ENCODE results near the gene UBAC2.

Gene UBAC2

GRCh38 chr13:99311748-99312492 lies 111.3 kb downstream of the UBAC2 start:
- no peak for DNase-seq (ENCODE audit: low read depth)

- DNase-seq (ENCODE audit: low read depth), result peak; percentile 95
Measured at GRCh38 chr13:99312493-99312883, 111.8 kb downstream of the UBAC2 start.

- DNase-seq (ENCODE audit: low read depth), result no peak
Measured at GRCh38 chr13:99313501-99313900, 112.8 kb downstream of the UBAC2 start.

- no peak for DNase-seq (ENCODE audit: low read depth)
Measured at GRCh38 chr13:99313941-99314340, 113.3 kb downstream of the UBAC2 start.

- DNase-seq (ENCODE audit: low read depth), result peak; percentile 84
Measured at GRCh38 chr13:99314640-99315176, 114.1 kb downstream of the UBAC2 start.

GRCh38 chr13:99315186-99315585 lies 114.5 kb downstream of the UBAC2 start:
- peak; percentile 39 for DNase-seq (ENCODE audit: low read depth)

- DNase-seq (ENCODE audit: low read depth), result no peak
Measured at GRCh38 chr13:99316224-99316623, 115.6 kb downstream of the UBAC2 start.

GRCh38 chr13:99316657-99317256 lies 116.1 kb downstream of the UBAC2 start:
- DNase-seq (ENCODE audit: low read depth), result peak; percentile 44

- peak; percentile 92 for DNase-seq (ENCODE audit: low read depth)
Measured at GRCh38 chr13:99320693-99321481, 120.2 kb downstream of the UBAC2 start.

GRCh38 chr13:99321709-99322108 lies 121.1 kb downstream of the UBAC2 start:
- no peak for DNase-seq (ENCODE audit: low read depth)

- DNase-seq (ENCODE audit: low read depth), result peak; percentile 92
Measured at GRCh38 chr13:99322297-99323103, 121.8 kb downstream of the UBAC2 start.

GRCh38 chr13:99323488-99323887 lies 122.8 kb downstream of the UBAC2 start:
- peak; percentile 36 for DNase-seq (ENCODE audit: low read depth)

GRCh38 chr13:99326012-99326411 lies 125.4 kb downstream of the UBAC2 start:
- DNase-seq (ENCODE audit: low read depth), result no peak

GRCh38 chr13:99327126-99327525 lies 126.5 kb downstream of the UBAC2 start:
- DNase-seq (ENCODE audit: low read depth), result no peak

- DNase-seq (ENCODE audit: low read depth), result no peak
Measured at GRCh38 chr13:99327761-99328160, 127.1 kb downstream of the UBAC2 start.

GRCh38 chr13:99329477-99329876 lies 128.8 kb downstream of the UBAC2 start:
- DNase-seq (ENCODE audit: low read depth), result no peak

- DNase-seq (ENCODE audit: low read depth), result no peak
Measured at GRCh38 chr13:99330942-99331341, 130.3 kb downstream of the UBAC2 start.

GRCh38 chr13:99331881-99332293 lies 131.2 kb downstream of the UBAC2 start:
- no peak for DNase-seq (ENCODE audit: low read depth)

- no peak for DNase-seq (ENCODE audit: low read depth)
Measured at GRCh38 chr13:99332456-99332855, 131.8 kb downstream of the UBAC2 start.

GRCh38 chr13:99334221-99334620 lies 133.6 kb downstream of the UBAC2 start:
- DNase-seq (ENCODE audit: low read depth), result no peak

- DNase-seq (ENCODE audit: low read depth), result no peak
Measured at GRCh38 chr13:99335087-99335486, 134.4 kb downstream of the UBAC2 start.

- DNase-seq (ENCODE audit: low read depth), result no peak
Measured at GRCh38 chr13:99335603-99336002, 134.9 kb downstream of the UBAC2 start.
